GM19099 (cell line): ENCODE measurements around the gene ZNF529.

ENCODE experiments used
- POLR2A ChIP-seq: IDR thresholded peaks from 3 replicates; pipeline ENCODE4 v1.6.1; 2011; ENCODE audit warnings: low read depth; ENCODE audit not compliant: insufficient read length; ENCODE audit errors: extremely low read depth

Gene ZNF529

DNA sequence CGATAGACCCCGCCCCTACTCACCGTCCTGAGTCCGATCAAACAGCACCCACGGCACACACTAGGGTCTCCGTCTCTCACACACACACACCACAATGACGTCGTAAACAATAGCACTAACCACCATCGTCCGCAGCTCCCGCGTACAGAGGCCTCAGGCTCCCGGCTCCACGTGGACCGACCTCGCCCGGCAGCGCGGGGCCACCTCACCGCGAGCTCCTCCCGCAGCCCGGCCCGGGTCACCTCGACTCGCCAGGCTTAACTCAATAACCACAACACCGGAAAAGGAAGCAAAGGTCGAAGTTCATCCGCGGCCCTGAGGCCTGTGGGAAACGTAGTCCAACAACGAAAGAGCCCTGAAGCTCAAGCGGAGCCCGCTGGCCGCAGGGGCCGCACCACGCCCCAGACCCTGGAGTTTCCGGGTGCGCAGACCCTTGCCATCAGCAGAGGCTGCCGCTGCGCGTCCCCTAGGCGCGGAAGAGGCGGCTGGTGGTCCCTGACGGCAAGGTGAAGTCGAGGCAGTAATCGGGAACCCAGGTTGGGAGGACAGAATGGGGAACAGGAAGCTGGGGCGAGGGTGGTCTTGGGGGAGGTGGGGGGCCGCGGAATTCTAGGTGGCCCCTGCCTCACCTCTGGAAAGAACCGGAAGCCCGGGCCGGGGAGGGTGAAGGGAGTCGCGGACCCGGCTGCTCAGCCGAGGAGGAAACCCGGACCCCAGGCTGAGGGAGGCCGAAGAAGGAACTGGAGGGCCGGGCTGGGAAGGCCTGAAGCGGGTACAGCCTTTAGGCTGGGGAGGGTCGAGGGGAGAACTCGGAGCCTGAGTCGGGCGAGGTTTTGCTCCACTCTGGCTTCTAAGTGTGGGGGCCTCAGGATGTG lies at the start of gene ZNF529:
Gene ZNF529, minus strand, starts transcription at position 273 of the 875 bp plus-strand sequence. CDS start 946 bp downstream, outside the sequence.
- TF ChIP-seq POLR2A: peak; percentile 90

DNA sequence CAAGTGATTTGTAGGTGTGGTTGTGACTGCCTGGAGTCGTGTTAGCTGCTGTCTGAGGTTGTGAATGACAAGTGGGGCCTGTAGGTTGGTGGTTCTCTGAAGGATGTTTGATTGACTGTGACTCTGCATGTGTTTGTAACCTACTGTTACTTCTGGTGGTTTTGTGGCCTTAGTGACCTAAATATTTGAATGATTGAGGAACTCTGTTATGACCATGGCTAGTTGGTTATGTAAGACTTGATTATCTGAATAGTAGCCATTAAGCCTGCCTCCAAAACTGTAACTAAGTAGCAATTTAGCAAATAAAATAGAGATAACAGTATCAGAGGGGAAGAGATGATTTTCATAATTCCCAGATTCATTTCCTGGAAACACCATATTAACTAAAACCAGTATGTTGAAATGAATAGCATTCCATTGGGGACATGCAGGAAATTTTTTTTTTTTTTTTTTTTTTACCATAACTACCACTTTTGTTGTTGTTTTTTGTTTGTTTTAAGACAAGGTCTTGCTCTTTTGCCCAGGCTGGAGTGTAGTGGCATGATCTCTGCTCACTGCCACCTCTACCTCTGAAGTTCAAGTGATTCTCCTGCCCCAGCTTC lies 32.9 kb upstream of the ZNF529 start:
- TF ChIP-seq POLR2A: no peak

DNA sequence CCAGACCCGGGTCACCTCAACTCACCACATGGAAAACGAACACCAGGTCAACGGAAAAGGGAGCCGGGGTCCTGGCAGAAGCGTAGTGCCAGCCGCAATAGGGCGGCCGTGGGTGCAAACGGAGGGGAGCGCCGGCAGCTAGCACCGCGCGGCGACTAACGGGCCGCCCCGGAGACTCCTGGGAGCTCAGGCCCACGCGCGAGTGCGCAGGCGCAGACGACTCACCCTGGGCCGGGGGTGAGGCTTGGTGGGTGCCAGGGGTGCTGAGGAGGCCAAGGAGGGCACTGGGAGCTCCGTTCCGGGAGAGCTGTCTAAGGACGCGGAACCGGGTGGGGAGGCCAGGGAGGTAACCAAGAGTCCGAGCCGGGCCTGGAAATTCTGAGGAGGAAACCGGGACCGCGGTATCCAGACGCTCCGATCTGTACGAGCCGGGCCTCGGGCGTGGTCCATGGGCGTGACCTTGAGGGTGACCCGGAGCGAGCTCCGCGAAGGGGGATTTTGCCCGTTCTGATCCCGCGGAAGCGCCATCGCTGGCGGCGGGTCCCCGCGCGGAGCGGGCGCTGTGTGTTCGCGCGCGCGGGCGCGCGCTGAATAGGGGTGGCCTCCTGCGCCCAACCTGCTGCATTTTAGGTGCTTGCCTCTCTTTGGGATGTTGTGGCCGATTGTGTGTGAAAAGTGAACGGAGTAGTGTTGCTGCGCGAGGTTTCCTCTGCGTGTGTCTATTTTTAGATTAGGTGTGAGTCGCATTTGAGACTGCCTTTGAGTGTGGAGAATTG lies 32.2 kb upstream of the ZNF529 start, which contains the start of gene ZNF382:
Gene ZNF382, plus strand, starts transcription at position 213 of the 776 bp plus-strand sequence. CDS start 4,602 bp downstream, outside the sequence.
- TF ChIP-seq POLR2A: peak; percentile 84

DNA sequence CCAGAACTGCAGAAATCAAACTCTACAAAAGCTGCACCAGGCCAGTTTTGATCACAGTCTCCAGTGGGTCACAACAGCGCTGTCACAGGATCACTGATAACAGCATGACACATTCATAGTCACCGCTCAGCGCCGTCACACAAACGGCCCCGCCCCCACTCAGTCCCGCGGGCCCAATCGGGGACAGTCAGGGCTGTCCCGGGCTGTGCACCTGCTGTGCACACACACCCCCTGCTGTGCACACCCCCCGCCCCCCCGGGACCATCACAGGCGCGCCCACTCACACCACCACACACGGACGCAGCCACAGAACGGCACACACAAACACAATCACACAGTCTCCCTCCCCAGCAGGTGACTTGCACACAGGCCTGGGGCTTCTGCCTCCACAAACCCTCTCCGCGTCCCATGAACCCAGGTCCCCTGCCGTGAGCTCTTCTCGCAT lies 31.6 kb upstream of the ZNF529 start:
- TF ChIP-seq POLR2A: no peak

DNA sequence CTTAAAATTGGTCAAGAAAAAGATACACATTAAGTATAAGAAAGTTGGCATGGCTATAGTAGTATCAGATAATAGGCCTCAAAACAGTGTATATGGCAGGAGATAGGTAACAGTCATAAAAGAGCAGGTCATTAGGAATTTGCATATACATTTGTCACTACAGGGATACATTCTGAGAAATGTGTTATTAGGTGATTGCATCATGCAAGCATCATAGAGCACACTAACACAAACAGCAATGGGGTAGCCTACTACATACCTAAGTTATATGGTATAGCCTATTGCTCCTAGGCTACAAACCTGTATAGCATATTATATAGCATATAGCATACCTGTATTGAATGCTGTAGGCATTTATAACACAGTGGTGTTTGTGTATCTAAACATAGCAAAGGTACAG lies 6.2 kb upstream of the ZNF529 start:
- TF ChIP-seq POLR2A: no peak

DNA sequence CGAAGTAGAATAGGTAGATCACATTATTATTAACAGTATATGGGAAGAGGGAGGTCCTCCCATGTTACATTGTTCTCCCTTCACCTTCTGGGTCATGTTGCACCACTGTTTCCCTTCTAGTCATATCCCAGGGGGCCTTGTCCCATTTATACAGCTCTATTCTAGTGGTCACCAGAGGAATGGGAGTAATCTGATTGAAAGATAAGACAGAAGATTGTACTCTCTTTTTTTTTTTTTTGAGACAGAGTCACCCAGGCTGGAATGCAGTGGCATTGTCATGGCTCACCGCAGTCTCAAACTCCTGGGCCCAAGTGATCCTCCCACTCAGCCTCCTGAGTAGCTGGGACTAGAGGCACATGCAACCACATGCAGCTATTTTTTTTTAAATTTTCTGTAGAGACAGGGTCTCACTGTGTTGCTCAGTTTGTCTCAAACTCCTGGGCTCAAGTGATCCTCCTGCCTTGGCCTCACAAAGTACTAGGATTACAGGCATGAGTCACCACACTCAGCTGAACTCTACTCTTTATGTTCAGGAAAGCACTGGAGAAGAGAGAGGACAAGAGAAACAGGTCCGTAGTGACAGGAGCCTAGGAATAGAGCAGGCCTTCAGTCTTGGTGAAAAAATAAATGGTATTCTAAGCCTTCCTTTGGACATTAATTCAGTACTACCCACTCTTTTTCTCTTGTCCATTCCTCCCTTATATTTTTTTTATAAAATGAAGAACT lies 4.3 kb upstream of the ZNF529 start:
- TF ChIP-seq POLR2A: no peak

DNA sequence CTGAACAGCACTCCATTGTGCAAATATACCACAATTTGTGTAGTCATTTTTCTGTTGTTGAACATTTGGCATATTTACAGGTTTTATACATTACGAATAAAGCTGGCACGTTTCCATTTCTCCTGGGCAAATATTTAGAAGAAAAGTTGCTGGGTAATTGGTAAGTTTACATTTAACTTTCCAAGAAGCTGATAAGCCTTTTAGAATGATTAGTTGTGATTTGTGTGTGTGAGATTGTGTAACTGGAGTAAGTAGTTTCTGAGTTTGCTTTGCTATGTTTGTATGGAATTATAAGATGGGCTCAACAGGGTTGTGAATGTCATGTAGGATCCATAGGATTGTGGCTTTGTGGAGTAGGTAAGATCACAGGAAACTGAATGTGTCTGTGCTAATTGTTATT lies 1.6 kb upstream of the ZNF529 start:
- TF ChIP-seq POLR2A: no peak

DNA sequence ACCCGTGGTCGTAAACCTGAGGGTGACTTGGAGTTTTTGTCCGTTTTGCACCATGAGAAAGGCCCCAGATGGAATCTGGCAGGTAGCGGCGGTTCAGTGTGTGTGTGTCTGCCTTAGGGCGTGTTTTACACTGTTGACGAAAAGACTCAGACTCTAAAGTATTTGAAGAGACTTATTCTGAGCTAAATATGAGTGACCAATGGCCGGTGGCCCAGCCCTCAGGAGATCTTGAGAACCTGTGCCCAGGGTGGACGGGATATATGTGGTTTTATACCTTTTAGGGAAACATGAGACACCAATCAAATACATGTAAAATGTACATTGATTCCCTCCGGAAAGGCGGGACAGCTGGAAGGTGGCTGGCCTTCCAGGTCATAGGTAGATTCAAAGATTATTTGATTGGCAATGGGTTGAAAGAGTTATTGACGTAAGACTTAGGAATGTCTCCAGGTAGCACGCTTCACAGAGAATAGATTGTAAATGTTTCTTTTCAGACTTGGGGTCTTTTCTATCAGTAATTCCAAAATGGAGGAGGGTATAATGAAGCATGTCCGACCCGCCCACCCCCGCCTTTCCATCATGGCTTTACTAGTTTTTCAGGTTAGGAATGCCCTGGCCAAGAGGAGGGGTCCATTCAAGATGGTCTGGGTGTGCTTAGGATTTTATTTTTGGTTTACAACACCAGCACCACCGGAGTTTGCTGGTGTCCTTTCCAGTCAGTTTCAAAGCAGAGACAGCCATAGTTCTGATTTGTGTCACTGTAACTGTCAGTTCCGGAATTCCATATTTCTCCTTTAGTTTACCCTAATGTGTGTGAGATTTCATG lies 1.0 kb upstream of the ZNF529 start:
- no peak for TF ChIP-seq POLR2A

DNA sequence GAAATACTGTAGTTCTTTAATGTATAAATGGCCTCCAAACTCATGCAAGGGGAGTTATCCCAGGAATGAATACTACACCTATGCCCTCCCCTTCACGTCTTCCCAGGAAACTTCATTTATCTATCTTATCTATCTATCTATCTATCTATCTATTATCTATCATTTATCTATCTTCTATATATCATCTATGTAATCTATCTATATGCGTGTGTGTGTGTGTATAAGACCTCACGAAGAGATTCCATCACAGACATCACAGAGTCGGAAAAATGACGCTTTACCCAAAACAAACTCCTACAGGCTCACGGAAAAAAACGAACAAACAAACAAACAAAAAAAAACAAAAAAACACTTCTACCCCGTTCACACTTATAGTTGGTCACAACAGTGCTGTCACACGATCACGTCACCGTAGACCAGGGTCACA lies 486 bp downstream of the ZNF529 start:
- TF ChIP-seq POLR2A: no peak

DNA sequence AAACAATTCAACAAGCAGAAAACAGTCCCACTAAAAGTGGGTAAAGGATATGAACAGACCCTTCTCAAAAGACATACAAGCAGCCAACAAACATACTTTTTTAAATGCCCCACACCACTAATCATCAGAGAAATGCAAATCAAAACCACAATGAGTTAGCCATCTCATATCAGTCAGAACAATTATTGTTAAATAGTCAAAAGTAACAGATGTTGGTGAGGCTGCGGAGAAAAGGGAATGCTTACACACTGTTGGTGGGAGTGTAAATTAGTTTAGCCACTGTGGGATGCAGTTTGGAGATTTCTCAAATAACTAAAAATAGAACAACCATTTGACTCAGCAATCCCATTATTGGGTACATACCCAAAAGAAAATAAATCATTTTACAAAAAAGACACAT lies 8.7 kb downstream of the ZNF529 start:
- TF ChIP-seq POLR2A: no peak

DNA sequence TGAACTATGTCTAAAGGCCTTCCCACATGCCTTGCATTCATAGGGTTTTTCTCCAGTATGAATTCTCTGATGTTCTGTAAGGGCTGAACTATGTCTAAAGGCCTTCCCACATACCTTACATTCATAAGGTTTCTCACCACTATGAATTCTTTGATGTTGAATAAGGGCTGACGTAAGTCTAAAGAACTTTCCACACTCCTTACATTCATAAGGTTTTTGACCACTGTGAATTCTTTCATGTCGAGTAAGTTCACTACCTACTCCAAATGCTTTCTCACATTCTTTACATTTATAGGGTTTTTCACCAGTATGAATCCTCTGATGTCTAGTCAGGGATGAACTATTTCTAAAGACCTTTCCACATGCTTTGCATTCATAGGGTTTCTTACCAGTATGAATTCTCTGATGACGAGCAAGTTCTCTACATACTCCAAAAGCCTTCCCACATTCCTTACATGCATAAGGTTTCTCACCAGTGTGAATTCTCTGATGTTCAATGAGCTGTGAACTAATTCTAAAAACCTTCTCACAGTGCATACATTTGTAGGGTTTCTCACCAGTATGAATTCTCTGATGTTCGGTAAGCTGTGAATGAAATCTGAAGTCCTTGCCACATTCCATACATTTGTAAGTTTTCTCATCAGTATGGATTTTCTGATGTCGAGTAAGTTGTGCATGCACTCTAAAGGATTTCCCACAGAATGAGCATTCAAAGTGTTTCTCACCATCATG lies 25.9 kb downstream of the ZNF529 start:
- TF ChIP-seq POLR2A: no peak

DNA sequence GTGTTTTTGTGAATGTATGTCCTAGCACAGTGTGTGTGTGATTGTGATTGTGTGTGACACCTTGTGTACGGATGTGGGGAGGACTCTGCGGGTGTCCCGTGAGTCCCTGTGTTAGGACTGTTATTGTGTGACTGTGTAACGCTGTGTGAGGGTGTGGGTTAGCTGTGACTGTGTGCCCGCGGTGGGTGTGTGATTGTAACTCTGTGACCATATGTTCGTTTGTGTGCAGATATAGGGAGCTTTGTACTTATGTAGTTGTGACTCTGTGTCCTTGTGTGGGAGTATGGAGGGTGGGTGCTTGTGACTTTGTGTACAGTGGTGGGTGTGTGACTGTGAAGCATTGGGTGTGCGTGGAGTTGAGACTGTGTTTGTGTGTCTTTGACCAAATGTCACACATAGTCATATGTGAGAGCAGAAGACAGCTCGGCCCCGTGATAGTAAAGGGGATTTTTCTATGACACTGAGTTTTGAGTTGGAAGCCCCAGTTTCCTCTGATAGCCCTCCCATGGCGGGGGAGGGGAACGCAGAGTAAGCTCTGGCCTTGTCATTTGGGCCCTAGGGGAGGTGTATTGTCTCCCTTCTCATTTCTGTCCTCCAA lies 44.1 kb downstream of the ZNF529 start:
- no peak for TF ChIP-seq POLR2A
